Ishikawa (cell line): ENCODE measurements around the gene CLBA1.

Experiments used
- CEBPB ChIP-seq: IDR thresholded peaks from 2 replicates; pipeline ENCODE4 v1.6.1; 2012
- CREB1 ChIP-seq: IDR thresholded peaks from 2 replicates; pipeline ENCODE4 v1.6.1; 2012; ENCODE audit warnings: low read depth
- EGR1 ChIP-seq: IDR thresholded peaks from 2 replicates; pipeline ENCODE4 v1.6.1; 2012
- EP300 ChIP-seq: IDR thresholded peaks from 2 replicates; pipeline ENCODE4 v1.6.1; 2012; ENCODE audit warnings: borderline replicate concordance
- FOXM1 ChIP-seq: IDR thresholded peaks from 2 replicates; pipeline ENCODE4 v1.6.1; 2012; ENCODE audit warnings: low read depth, borderline replicate concordance
- MAX ChIP-seq: IDR thresholded peaks from 2 replicates; pipeline ENCODE4 v1.6.1; 2012
- NFIC ChIP-seq: IDR thresholded peaks from 2 replicates; pipeline ENCODE4 v1.6.1; 2012
- RAD21 ChIP-seq: IDR thresholded peaks from 2 replicates; pipeline ENCODE4 v1.6.1; 2012; ENCODE audit warnings: low read depth
- REST ChIP-seq: IDR thresholded peaks from 2 replicates; pipeline ENCODE4 v1.6.1; 2012; ENCODE audit warnings: low read depth, mild to moderate bottlenecking
- TAF1 ChIP-seq: IDR thresholded peaks from 2 replicates; pipeline ENCODE4 v1.6.1; 2012; ENCODE audit warnings: low read depth, mild to moderate bottlenecking
- TCF12 ChIP-seq: IDR thresholded peaks from 2 replicates; pipeline ENCODE4 v1.6.1; 2012; ENCODE audit warnings: low read depth
- TEAD4 ChIP-seq: IDR thresholded peaks from 2 replicates; pipeline ENCODE4 v1.6.1; 2012
- USF1 ChIP-seq: IDR thresholded peaks from 2 replicates; pipeline ENCODE4 v1.6.1; 2012
- YY1 ChIP-seq: IDR thresholded peaks from 2 replicates; pipeline ENCODE4 v1.6.1; 2012; ENCODE audit warnings: low read depth
- ZBTB7A ChIP-seq: IDR thresholded peaks from 2 replicates; pipeline ENCODE4 v1.6.1; 2012; ENCODE audit warnings: low read depth

Gene CLBA1

GRCh38 chr14:104940526-104941150 is 45.0 kb upstream of the CLBA1 start:
- TF ChIP-seq CEBPB (no peak), RAD21 (peak; percentile 39; the same call in 1 of the 2 replicates)

GRCh38 chr14:104941508-104942365 is 43.9 kb upstream of the CLBA1 start:
- TF ChIP-seq ZBTB7A: no peak
- no peak for TF ChIP-seq EGR1
- TF ChIP-seq REST: no peak
- no peak for TF ChIP-seq YY1
- TF ChIP-seq EP300: no peak
- TF ChIP-seq TAF1: no peak
- no peak for TF ChIP-seq NFIC

GRCh38 chr14:104942586-104942985 is 43.0 kb upstream of the CLBA1 start:
- TF ChIP-seq EGR1 (no peak), USF1 (no peak), EP300 (no peak), NFIC (no peak), REST (no peak), MAX (no peak), CREB1 (no peak), FOXM1 (no peak), CEBPB (no peak), TCF12 (no peak), RAD21 (no peak)

GRCh38 chr14:104948736-104949031 is 36.9 kb upstream of the CLBA1 start:
- TF ChIP-seq NFIC: no peak
- TF ChIP-seq REST: no peak
- TF ChIP-seq MAX: no peak

GRCh38 chr14:104950021-104950420 is 35.6 kb upstream of the CLBA1 start:
- TF ChIP-seq USF1: no peak

- TF ChIP-seq EGR1 (no peak), MAX (no peak), RAD21 (no peak), TEAD4 (no peak), REST (no peak), FOXM1 (no peak), EP300 (no peak), NFIC (no peak), ZBTB7A (no peak), YY1 (no peak), CEBPB (no peak), TCF12 (no peak), CREB1 (no peak), USF1 (no peak)
These were observed 32.5 kb upstream of the CLBA1 start for GRCh38 chr14:104953097-104953496.
